ENCODE data around the gene SWAP70. TPM values are rescaled to one million over a fixed set of nuclear protein-coding genes. Genes with fewer than 3 reads are reported as not detected.

Gene SWAP70
- total RNA-seq, 1 experiment from 2014 or later = 25.6 TPM

DNA sequence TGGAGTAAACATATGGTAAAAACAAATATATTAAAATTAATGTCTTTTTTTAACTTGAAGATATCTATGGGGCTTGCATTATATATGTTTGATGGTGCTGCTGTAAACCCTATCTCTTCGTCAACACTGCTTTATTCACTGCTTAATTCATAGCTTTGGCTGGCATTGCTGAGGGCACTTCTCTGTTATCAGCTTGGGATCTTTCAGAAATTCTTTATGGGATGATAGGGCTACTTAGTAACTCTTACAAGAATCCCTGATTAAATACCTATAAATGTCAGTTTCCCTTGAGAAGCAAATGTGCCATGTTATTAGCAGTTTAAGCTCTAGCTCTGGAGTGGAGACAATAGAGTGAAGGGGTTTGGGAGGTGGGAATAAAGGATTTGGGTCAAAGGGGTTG lies 112.3 kb downstream of the SWAP70 start:
- DNase-seq (ENCODE audit: low read depth) = no peak

DNA sequence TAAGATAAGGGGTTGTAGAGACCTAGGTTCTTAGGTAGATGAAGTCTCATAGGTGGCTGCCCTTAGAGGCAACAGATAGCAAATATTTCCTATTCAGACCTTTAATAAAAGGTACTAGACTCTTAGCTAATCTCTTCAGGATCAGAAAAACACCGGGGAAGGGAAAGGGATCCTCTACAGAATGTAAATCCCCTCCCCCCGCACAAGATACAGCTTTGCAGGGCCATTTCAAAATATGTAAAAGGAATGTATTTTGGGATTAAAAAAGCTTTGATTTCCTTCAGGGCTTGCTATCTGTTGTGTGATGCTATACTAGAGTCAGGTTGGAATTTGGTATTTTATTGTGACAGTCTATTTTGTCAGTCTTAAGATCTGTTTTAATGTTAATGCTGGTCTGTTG lies 113.2 kb downstream of the SWAP70 start:
- no peak for DNase-seq (ENCODE audit: low read depth)

DNA sequence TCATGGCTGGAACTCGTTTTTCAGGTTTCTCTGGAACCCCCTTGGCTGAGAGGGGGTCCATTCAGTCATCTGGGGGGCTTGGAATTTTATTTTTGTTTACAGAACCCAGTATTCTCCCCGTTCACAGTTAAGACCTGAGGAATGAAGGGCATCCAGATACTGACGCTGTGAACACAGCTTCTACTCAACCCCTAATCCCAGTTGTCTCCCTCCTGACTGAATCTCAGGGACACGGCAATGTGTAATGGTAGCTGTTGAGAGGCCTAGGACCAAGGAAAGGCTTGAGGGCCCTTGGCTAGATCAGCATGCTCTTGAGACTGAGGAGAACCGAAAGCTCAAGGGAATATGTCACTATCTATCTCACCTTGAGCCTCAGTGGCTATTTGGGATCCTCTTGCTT lies 113.6 kb downstream of the SWAP70 start:
- no peak for DNase-seq (ENCODE audit: low read depth)

DNA sequence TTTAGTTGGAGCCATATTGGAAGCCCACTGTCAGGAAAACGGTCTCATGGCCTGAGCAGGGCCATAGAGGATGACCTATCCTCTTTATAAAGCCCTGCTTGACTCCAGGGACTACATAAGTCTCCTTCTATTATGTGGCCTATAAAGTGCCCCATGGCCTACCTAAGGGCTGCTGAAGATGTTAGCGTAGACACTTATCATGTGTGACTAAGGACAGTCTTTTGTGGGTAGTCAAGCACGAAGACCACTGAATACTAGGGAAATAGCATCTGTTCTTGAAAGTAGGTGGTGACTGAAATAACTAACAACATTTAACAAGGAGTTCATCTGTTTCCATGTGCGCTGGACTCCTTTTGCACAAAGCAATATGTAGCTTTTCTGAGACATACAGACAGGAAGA lies 117.1 kb downstream of the SWAP70 start:
- DNase-seq (ENCODE audit: low read depth) = no peak

DNA sequence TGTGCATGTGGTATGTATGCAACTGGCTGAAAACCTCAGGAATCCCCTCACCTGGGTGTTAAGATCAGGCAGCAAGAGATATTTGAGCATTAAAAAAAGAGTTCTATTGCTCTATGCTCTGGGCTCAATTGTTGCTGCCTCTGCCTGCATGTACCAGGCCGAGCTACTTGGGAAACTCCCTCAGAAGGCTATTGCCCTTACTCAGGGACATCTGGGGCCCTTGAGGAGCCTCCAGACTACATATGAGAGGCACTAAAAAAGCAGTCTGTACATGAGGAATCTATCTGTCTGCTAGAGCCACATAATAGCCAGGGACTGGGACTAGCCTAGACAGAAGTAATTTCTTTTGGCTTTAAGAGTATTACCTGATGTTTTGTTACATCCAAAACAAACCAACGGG lies 120.1 kb downstream of the SWAP70 start:
- peak; percentile 24 for DNase-seq (ENCODE audit: low read depth)

DNA sequence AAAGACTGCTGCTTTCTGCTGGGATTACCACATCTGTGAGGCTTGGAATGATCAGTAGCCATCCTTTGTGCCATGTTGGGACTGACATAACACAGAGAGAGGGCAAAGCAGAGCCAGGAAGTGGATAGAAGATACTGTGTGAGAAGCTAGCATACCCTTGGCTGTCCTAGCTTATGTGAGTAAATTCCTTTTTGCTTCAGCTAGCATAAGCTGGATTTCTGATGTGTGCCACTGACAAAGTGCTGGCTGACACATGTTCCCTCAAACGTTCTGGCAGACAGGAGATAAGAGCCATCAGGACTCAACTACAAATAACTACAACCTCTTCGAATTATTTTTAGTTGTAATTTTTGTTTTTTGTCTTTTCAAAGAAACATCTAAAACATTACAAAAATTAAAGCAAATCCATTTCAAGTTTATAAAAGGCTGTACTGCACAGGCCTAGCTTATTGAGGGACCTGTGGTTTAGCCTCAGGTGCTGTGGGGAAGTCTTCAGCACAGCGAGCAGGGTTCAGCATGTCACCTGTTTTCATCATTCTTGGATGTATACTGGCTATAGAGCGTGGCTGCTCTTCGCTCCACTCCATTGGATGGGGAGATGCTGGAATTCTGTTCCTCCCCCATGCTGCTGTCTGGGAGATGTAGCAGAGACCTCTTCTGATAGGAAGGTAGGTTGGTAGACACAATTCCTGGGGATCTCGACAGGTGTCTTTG lies 120.9 kb downstream of the SWAP70 start:
- peak; percentile 14 for DNase-seq (ENCODE audit: low read depth)

DNA sequence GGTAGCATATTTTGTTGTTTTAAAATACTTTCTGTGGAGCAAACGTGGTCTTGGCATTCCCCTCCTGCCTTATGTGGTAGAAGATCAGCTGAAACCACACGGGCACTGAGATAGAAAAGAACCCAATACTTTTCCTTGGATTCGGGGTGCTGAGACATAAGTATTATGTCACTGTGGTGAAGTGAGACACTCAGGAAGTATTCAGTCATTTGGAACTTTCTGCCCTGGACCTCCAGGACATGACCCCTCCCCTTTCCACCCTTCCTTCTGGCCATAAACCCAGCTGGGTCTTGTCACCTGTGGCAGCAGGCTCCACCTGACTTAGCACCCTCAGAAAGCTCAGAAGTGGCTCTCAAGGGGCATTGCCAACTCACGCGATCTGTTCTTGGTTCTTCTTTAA lies 123.4 kb downstream of the SWAP70 start:
- peak; percentile 88 for DNase-seq (ENCODE audit: low read depth)

DNA sequence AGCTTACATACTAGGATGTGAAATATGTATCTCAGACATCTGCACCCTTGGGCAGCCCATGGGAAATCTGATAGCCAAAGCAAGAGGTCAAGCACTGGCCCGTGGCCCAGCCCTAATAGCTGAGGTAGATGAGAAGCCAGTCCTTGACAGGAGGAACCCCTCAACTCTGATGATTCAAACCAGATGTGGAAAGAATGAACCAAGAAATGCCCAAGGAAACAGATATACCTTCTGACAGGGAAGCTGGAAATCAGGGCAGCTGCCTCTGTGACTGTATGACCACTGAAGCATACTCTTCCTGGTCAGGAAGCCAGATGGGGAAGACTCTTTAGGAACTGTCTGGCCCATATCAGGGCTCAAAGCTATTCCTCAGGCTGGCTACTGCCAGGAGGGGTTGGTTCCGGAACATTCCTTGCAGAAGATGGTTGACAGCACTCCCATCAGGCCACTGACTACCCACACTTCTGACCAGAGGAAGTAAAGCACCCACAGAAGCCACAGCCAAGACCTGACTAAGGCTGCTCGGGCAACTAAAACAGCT lies 124.2 kb downstream of the SWAP70 start:
- DNase-seq (ENCODE audit: low read depth) = peak; percentile 100

DNA sequence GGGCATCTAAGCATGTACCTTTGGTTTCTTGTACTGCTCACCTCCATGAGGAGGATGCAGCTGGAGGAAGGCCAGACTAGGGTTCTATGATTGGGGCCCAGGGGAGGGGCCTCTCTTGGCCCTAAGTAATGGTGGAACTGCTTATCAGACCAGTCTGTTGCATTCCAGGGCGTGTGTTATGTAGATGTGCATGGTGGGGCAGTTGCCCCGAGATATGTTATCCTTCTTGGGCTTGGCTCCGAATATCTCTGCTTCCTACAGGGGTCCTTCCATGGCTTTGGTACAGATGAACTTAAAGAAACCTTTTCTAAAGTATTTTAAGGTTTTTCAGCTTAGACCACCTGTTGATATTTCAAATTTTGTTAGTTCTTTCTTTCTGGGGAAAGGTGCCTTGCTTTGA lies 126.0 kb downstream of the SWAP70 start:
- no peak for DNase-seq (ENCODE audit: low read depth)

DNA sequence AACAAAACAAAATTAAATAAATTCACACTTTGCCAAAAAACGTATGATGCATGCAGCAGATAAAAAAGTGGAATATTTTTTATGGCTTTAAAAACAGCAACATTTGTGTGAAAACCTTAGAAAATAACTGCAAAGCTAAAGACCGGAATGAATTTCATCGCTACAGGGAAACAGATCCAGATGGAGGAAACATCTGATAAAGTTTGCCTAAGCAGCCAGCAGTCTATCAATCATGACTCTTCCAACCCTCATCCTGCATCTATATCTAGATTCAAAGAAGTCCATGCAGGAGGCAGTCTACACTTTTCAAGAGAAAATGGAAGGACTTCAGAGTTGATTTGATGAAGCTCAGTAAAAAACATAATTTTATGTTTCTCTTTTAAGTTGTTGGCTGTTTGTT lies 126.8 kb downstream of the SWAP70 start:
- peak; percentile 34 for DNase-seq (ENCODE audit: low read depth)

DNA sequence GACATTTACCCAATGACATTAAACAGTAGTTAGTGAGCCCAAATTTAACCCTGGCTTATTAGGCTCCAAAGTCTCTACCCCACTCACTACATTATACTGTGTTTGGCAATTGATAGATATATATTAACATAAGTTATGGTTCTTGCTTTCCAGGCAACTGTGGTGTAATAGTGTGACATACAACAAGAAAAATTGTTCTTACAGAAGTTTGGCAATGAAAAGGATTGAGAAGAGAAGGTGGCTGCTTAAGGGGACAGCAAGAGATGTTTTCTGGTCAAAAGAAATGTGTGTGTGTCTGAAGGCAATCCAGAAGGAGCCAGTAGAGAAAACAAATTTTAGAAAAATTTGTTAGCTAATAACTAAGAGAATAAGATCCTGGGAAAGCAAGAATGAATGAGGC lies 132.4 kb downstream of the SWAP70 start:
- no peak for DNase-seq (ENCODE audit: low read depth)

DNA sequence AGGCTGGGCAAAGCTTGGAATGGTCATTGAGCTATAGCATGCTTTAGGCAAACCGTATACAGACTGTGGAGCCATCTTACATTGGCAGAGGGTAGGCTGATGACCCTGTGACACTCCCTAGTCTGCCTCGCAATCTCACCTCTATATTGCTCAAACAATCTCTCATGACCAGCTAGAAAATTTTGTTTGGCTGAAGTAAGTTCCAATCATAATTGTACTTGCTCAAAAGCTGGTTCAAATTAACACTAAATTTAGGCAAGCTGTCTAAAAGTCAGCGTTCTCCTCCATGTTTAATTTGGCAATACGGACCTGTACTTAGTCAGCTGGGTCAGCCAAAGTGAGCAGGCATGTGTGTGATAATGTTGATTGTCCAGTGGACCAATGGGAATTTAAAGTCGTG lies 133.0 kb downstream of the SWAP70 start:
- no peak for DNase-seq (ENCODE audit: low read depth)

DNA sequence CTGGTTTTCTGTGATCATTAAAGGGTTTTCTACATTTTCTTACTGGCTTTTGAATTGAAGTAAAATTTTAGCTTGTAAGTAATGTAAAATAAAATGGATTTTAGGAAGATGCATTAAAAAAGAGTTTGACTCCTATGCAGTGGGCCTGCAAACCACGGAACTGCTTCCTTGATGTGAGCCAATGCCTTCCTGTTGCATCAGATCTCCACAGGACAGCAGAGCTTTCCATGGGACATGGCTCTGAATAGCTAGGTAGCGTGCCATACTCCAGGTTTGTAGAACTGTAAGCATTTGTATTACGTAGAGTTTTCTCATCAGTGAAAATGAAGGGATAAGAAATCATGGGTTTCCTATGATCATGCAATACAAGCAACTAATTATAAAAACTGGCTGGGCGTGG lies 133.4 kb downstream of the SWAP70 start:
- DNase-seq (ENCODE audit: low read depth) = no peak

DNA sequence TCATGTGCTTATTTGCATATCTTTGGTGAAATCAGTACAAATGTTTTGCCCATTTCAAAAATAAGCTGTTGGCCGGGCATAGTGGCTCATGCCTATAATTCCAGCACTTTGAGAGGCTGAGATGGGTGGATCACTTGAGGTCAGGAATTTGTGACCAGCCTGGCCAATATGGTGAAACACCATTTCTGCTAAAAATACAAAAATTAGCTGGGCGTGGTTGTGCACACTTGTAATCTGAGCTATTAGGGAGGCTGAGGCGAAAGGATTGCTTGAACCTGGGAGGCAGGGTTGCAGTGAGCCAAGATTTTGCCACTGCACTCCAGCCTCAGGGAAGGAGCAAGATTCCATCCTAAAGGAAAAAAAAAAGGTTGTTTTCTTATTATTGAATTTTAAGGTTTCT lies 136.0 kb downstream of the SWAP70 start:
- peak; percentile 74 for DNase-seq (ENCODE audit: low read depth)

DNA sequence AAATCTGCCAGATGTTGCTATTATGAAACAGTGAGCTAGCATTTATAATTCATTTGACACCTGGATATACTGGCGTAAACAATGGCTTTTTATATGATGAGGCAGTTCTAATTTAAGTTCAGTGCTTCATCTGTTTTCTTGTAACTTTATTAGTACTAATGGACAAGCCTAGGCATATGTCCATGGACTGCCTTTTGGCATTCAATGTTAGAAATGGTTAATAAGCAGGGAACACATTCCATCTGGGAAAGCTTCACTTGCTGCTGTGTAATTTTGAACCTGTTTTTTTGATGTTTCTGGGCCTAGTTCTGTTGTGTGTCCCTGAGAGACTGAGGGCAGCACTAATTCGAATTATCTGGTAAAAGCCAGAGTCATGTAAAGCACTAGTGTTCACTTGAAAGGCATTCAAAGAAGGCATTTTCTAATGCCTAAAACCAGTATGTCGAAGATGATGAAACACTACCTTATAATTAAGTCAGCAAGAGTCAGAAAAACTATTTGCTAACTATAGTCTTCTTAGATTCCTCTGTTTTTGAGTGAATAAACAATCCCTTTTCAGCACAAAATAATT lies 138.5 kb downstream of the SWAP70 start:
- DNase-seq (ENCODE audit: low read depth) = peak; percentile 49

Other genes with a start within 250 kb of the SWAP70 start
- gene ZNF143, start 203.1 kb upstream of the SWAP70 start, total RNA-seq (2014; rRNA removed; shearing (Covaris generic)) = 25.1 and 34.7 TPM in 2 replicates
- gene WEE1, start 90.4 kb upstream of the SWAP70 start, total RNA-seq (2014; rRNA removed; shearing (Covaris generic)) = 52.3 and 74.6 TPM in 2 replicates